ENCODE data around the gene VPS13A.
"Not testable (repeated sequence)": the region's sequence is repeated elsewhere in the genome, so short reads cannot be mapped to it uniquely, and the experiment has no call there.

VPS13A gene

GRCh38 chr9:77236693-77237092 lies 59.4 kb downstream of the VPS13A start:
- TF ChIP-seq CTCF (IDR thresholded peaks at IDR 0.05; ENCODE audit: low read depth, low read length, missing control alignments) = no peak
- in situ Hi-C loops (cut with HindIII; ENCODE audit: low sequenced_read_pairs) = no loop called here
- no peak for DNase-seq (ENCODE audit: low read depth)
- H3K4me3 ChIP-seq (ENCODE audit: low read depth, low read length) = no peak overlapping the region

GRCh38 chr9:77237896-77238295 lies 60.6 kb downstream of the VPS13A start:
- DNase-seq (ENCODE audit: low read depth) = no peak
- H3K4me3 ChIP-seq (ENCODE audit: low read depth, low read length) = no peak overlapping the region
- in situ Hi-C loops (cut with HindIII; ENCODE audit: low sequenced_read_pairs) = no loop called here
- no peak for TF ChIP-seq CTCF (IDR thresholded peaks at IDR 0.05; ENCODE audit: low read depth, low read length, missing control alignments)

DNA sequence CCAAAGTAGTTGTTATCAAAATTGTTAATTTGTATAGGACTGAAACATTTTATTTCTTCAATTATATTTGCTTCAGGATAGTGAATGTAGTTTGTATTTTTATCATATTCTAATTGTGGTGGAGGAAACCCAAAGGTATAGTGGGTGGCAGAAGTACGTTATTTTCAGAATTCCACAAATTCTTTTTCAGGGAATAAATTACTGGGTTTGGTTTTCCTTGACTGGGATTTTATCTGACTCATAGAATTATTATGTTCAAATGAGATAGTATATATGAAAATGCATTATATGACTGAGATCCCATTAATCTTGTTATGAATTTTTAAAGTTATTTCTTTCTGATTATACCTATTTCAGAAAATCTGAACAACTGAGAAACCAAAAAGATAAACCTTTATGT lies 73.7 kb downstream of the VPS13A start:
- H3K4me3 ChIP-seq (ENCODE audit: low read depth, low read length) = no peak overlapping the region
- in situ Hi-C loops (cut with HindIII; ENCODE audit: low sequenced_read_pairs) = no loop called here
- no peak for DNase-seq (ENCODE audit: low read depth)
- TF ChIP-seq CTCF (IDR thresholded peaks at IDR 0.05; ENCODE audit: low read depth, low read length, missing control alignments) = no peak

- in situ Hi-C loops (cut with HindIII; ENCODE audit: low sequenced_read_pairs) = no loop called here
- TF ChIP-seq CTCF (IDR thresholded peaks at IDR 0.05; ENCODE audit: low read depth, low read length, missing control alignments) = no peak
- no peak for DNase-seq (ENCODE audit: low read depth)
- no peak overlapping the region for H3K4me3 ChIP-seq (ENCODE audit: low read depth, low read length)
These were observed 79.9 kb downstream of the VPS13A start for GRCh38 chr9:77257275-77257674.

DNA sequence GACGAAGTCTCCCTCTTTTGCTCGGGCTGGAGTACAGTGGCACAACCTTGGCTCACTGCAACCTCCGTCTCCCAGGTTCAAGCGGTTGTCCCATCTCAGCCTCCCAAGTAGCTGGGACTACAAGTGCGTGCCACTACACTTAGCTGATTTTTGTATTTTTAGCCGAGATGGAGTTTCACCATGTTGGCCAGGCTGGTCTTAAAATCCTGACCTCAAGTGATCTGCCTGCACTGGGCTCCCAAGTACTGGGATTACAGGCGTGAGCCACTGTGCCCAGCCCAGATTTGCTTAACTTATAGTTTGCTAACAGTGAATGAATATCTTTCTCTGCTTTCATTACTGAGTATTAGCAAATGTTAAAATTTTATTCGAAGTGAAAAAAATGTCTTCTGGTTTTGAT lies 84.3 kb downstream of the VPS13A start:
- H3K4me3 ChIP-seq (ENCODE audit: low read depth, low read length) = no peak overlapping the region
- DNase-seq (ENCODE audit: low read depth) = no peak
- no peak for TF ChIP-seq CTCF (IDR thresholded peaks at IDR 0.05; ENCODE audit: low read depth, low read length, missing control alignments)
- in situ Hi-C loops (cut with HindIII; ENCODE audit: low sequenced_read_pairs) = no loop called here

DNA sequence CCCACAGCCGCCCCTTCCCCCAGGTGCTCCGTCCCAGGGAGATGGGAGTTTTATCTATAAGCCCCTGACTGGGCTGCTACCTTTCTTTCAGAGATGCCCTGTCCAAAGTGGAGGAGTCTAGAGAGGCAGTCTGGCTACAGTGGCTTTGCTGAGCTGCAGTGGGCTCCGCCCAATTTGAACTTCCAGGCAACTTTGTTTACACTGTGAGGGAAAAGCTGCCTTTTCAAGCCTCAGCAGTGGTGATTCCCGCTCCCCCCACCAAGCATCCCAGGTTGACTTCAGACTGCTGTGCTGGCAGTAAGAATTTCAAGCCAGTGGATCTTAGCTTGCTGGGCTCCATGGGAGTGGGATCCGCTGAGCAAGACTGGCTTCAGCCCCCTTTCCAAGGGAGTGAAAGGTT lies 90.4 kb downstream of the VPS13A start:
- DNase-seq (ENCODE audit: low read depth); in situ Hi-C loops (cut with HindIII; ENCODE audit: low sequenced_read_pairs); H3K4me3 ChIP-seq (ENCODE audit: low read depth, low read length): not testable (repeated sequence)

DNA sequence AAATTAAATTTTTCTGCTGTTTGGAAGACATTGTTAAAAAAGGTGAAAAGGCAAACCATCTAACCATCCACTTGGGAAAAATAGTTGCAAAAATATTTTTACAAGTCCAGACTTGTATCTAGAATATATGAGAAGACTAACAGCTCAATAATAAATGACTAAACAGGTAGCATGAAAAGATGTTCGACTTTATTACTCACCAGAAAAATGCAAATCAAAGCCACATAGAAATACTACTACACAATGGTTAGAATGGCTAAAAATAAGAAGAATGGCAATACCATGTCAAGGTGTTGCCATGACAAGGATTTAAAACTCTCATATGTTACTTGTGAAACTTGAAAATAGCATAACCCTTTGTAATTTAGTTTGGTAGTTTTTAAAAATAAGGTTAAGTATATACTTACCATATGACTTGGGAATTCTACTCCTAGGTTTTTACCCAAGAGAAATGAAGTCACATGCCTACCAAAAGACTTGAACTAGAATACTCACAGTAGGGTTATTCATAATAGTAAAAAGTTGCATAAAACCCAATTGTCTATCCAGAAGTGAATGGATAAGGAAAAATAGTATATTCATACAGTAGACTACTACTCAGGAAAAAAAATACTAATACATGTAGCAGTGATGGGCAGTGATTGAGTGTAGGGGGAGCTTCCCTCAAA lies 93.8 kb downstream of the VPS13A start:
- H3K4me3 ChIP-seq (ENCODE audit: low read depth, low read length) = no peak overlapping the region
- no peak for DNase-seq (ENCODE audit: low read depth)
- no peak for TF ChIP-seq CTCF (IDR thresholded peaks at IDR 0.05; ENCODE audit: low read depth, low read length, missing control alignments)
- in situ Hi-C loops (cut with HindIII; ENCODE audit: low sequenced_read_pairs) = no loop called here
